GM18505 (cell line): ENCODE measurements around the gene C12orf60.

Experiments
- ATAC-seq: cut with Tn5 transposase; IDR thresholded peaks from one replicate; pipeline ENCODE4 v1.9.1; 2021; ENCODE audit not compliant: unreplicated experiment
- POLR2A ChIP-seq: IDR thresholded peaks from 4 replicates; pipeline ENCODE4 v1.6.1; 2011; ENCODE audit warnings: borderline replicate concordance; ENCODE audit not compliant: insufficient read depth, insufficient read length; ENCODE audit errors: extremely low read depth

Gene C12orf60

DNA sequence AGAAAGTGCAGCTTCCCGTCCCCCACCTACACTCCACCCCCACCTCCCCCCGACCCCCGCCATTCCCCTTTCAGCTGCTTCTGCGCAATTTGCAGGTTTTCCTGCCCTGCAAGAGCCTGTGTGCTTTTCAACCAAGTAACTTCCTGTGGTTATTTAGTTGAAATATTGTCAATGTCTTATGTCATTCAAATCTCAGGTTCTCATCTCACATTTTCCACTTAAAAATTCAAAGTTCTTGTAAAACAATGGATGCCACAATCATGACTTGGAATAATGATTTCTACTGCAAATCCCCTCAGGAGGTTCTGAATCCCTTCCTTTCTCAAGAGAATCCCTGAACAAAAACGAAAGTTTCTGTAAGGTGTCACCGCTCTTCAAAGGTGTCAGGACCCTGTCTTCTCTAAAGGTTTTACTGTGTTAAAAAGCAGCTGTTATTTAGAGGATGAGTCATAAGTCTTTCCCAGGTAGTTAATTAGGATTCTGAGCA is 31.8 kb upstream of the C12orf60 start:
- ATAC-seq: no peak
- TF ChIP-seq POLR2A: no peak

DNA sequence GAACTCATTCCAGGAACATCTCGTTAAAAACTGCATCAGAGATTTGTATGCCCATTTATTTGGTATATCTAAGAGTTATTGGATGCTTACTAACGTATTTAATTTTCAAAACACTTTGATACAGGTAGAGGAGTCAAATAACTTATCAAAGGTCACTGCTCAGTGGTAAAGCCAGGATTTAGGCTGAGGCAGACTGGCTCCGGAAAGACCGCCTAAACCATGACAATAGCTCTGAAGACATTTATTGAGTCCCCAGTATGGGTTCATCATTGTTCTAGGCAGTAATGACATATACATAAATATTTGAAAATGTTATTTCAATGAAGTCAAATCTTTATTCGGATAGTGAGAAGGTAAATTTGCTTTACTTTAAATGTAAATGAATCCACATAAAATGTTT is 30.5 kb upstream of the C12orf60 start:
- no peak for ATAC-seq
- no peak for TF ChIP-seq POLR2A

GRCh38 chr12:14773685-14774073 is 29.8 kb upstream of the C12orf60 start:
- peak; percentile 5 for ATAC-seq
- TF ChIP-seq POLR2A: no peak

DNA sequence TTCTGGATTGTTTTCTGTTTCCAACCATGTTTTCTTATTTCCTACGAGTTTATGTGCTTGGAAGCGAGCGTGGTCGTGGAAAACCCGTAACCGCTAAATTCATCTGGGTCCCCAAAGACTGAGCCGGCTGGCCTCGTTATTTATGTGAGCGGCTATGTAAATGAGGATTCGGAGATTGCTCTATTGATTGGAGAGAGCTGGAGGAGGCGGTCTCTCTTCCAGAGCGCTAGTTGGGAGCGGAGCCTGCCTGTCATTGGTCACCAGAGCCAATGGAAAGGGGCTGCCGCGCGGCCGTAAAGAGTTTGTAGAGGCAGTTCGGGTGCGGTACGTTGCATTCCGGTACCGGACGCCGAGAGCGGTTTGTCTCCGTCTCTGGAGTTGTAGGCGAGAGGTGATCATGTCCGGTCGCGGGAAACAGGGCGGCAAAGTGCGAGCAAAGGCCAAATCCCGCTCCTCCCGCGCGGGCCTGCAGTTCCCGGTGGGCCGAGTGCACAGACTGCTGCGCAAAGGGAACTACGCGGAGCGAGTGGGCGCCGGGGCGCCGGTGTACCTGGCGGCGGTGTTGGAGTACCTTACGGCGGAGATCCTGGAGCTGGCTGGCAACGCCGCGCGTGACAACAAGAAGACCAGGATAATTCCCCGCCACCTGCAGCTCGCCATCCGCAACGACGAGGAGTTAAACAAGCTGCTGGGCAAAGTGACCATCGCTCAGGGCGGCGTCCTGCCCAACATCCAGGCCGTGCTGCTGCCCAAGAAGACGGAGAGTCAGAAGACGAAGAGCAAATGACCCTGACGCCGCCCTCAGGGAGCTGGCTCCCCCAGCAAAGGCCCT is 29.2 kb upstream of the C12orf60 start:
- TF ChIP-seq POLR2A: peak; percentile 90
- peak; percentile 54 for ATAC-seq

- no peak for ATAC-seq
- TF ChIP-seq POLR2A: peak; percentile 17
These were observed 28.4 kb upstream of the C12orf60 start for GRCh38 chr12:14774906-14775635.

DNA sequence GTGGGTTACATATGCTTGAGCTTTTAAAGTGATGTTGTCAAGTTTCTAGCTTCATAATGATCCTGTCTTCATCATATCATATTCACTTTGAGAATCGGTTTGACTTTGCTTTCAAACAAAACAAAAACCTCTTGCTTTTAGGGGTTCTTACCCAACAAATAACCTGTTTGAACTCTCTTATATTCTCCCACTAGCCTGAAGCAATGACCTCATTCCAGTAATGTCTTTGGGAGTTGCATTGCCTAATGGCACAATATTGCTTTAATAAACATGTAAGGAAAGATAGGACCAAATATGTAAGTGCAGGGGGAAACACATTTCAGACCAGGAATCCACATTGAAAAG is 27.9 kb upstream of the C12orf60 start:
- TF ChIP-seq POLR2A: no peak
- ATAC-seq: no peak

DNA sequence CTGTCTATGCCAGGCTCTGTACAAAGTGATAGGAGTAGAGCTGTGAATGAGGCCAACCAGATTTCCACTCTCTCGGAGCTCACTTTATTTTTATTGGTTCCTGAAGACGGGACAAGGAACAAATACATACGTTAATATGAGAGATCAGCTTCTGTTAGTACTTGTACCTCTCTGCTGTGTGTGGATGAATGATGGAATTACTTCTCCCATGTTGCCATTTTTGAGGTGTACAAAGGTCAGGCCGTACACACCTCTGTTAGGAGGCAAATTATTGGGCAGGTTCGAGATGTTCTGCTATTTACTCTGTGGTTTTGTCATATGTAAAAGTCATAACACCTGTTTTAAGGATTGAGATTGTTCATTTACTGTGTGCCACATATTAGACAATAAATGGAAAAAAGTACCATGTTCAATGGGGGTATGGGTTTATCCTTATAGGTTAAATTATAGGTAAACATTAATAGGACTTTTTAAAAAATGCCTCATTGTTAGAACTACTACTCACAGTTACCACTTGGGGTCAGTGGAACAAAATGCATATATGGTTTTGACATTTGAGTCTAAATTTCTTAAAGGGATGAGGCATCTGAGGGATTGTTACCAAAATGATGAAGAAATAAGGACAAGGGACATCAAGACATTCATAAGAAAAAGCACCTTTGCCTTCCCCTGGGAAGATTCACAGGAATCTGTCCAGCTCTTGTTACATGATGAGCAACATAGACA is 27.1 kb upstream of the C12orf60 start:
- TF ChIP-seq POLR2A: no peak
- no peak for ATAC-seq

GRCh38 chr12:14777271-14777670 is 26.2 kb upstream of the C12orf60 start:
- ATAC-seq: no peak
- TF ChIP-seq POLR2A: no peak

GRCh38 chr12:14779834-14780233 is 23.6 kb upstream of the C12orf60 start:
- TF ChIP-seq POLR2A: no peak
- ATAC-seq: no peak

DNA sequence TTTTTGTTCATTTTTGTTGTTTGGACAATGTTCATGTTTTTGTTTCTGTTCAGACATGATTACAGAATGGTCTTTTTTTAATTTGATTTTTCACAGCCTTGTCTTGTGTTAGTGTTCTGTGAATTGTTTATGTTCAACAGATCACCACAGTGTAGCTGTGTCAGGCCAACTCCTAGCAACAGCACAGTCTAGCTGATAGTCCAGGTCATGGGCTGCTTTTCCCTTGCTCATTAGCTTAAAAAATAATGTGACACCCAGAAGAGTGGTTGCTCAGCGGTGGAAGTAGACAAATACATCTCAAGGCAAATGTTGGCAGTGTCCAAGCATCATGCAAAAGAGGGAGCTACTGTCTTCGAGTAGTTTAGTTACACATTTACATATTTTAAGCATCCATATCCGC is 22.6 kb upstream of the C12orf60 start:
- no peak for ATAC-seq
- TF ChIP-seq POLR2A: no peak

- TF ChIP-seq POLR2A: no peak
- no peak for ATAC-seq
These were observed 21.9 kb upstream of the C12orf60 start for GRCh38 chr12:14781563-14781962.

DNA sequence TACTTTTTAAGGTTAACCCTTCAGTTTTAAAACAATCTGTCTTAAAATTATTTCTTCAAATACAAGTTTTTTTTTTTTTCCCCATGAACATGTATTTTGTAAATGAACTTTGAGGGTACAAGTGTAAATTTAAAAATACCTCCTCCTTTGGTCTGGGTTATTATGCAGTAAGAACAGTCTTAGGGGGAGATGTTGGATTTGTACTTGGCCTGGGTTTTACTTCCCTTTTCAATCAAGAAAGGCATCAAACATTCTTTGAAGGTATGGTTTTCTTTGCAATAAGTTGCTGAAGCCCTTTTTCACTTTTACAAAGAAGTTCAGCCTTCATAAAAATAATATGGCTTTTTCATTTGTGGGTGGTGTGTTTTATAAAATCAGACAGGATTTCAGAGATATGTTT is 20.7 kb upstream of the C12orf60 start:
- no peak for ATAC-seq

DNA sequence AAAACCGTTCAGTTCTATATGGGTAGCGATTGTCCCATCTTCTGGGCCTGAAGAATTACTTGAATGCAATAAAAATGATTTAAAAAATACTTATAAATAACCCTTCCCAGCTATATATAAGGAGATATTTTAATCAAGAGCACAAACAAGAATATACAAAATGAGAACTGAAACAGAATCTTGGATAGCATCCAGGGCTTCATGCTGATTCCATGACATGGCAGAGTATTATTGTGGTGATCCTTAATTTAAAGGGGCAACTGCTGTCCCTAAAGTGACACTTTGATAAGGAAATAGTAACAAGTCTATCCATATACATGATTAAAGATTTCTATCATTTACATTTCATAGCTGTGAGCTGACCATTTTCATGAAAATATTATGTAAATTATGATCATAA is 19.0 kb upstream of the C12orf60 start:
- ATAC-seq: no peak
- no peak for TF ChIP-seq POLR2A

More for the DNA sequence above, 20.7 kb upstream of the C12orf60 start:
- no peak for TF ChIP-seq POLR2A
